SK-N-SH (cell line): ENCODE results near the gene PPP2R2B. TPM values are rescaled to one million over a fixed set of nuclear protein-coding genes. Genes with fewer than 3 reads are reported as not detected.

Experiments used
- CTCF ChIA-PET: fragments of 300-600, 350-600 bp; formaldehyde crosslinking; extraction: SDS; loops from one replicate; lab custom pipeline; 2021; lab: Yijun Ruan, JAX
- POLR2A ChIA-PET: fragments of 350-600 bp; sonication (Branson Sonifier 250); formaldehyde crosslinking; extraction: SDS; loops from one replicate; lab custom pipeline; 2020; ENCODE audit warnings: antibody characterized with exemption, inconsistent platforms; lab: Yijun Ruan, JAX
- DNase-seq: peaks from one replicate; pipeline ENCODE4 v3.0.0; 2012
- H2AFZ ChIP-seq: fragments of 200-600 bp; sonication (generic); 2 replicates; pipeline ENCODE4 v1.8.1; 2016; ENCODE audit warnings: antibody characterized with exemption, mild to moderate bottlenecking, low read depth
- H3F3A ChIP-seq: fragments of 200-600 bp; sonication (generic); replicated peaks from 2 replicates; pipeline ENCODE3; 2016; ENCODE audit warnings: antibody characterized with exemption, mild to moderate bottlenecking; ENCODE audit not compliant: insufficient read depth
- H3K27ac ChIP-seq, 2 experiments: fragments of 200-500 bp in 1 of 2; fragments of 200-600 bp in 1 of 2; sonication (Bioruptor generic) in 1 of 2; sonication (generic), shearing (Covaris generic) in 1 of 2; 2 replicates each; pipeline versions ENCODE4 v1.5.1 to v1.6.1; 2014 to 2016; ENCODE audit warnings: low read depth in 2 of 2, inconsistent platforms in 1 of 2, low read length in 1 of 2, mild to moderate bottlenecking in 1 of 2, mixed read lengths in 1 of 2
- H3K27me3 ChIP-seq: fragments of 200-600 bp; sonication (generic), shearing (Covaris generic); 2 replicates; pipeline ENCODE4 v1.6.1; 2016; ENCODE audit warnings: mixed run types; ENCODE audit not compliant: insufficient read depth
- H3K36me3 ChIP-seq, 2 experiments: fragments of 200-500 bp in 1 of 2; fragments of 200-600 bp in 1 of 2; sonication (Bioruptor generic) in 1 of 2; sonication (generic) in 1 of 2; replicated peaks in 1 of 2; 2 replicates each; pipeline versions ENCODE3 to v1.5.1; 2014 to 2016; ENCODE audit warnings: low read length in 1 of 2, mild to moderate bottlenecking in 1 of 2; ENCODE audit not compliant: insufficient read depth in 2 of 2, control insufficient read depth in 1 of 2
- H3K4me1 ChIP-seq, 2 experiments: fragments of 200-500 bp in 1 of 2; fragments of 200-600 bp in 1 of 2; sonication (Bioruptor generic) in 1 of 2; sonication (generic), shearing (Covaris generic) in 1 of 2; 2 replicates each; pipeline versions ENCODE4 v1.5.1 to v1.6.1; 2014 to 2016; ENCODE audit warnings: low read depth in 1 of 2, low read length in 1 of 2, mixed run types in 1 of 2; ENCODE audit not compliant: insufficient read depth in 2 of 2, control insufficient read depth in 1 of 2
- H3K4me2 ChIP-seq: fragments of 200-600 bp; sonication (generic), shearing (Covaris generic); 2 replicates; pipeline ENCODE4 v1.6.1; 2017; ENCODE audit warnings: mixed run types
- H3K4me3 ChIP-seq, 2 experiments: fragments of 200-500 bp in 1 of 2; fragments of 200-600 bp in 1 of 2; sonication (Bioruptor generic) in 1 of 2; sonication (generic), shearing (Covaris generic) in 1 of 2; 2 replicates each; pipeline versions ENCODE4 v1.5.1 to v1.8.1; 2014 to 2016; ENCODE audit warnings: low read depth in 2 of 2, inconsistent platforms in 1 of 2, low read length in 1 of 2, mild to moderate bottlenecking in 1 of 2, mixed read lengths in 1 of 2, moderate library complexity in 1 of 2
- H3K79me2 ChIP-seq: fragments of 200-600 bp; sonication (generic); 2 replicates; pipeline ENCODE4 v1.8.1; 2017; ENCODE audit warnings: mild to moderate bottlenecking; ENCODE audit not compliant: insufficient read depth
- H3K9ac ChIP-seq: fragments of 200-600 bp; sonication (generic); 2 replicates; pipeline ENCODE4 v1.6.1; 2017; ENCODE audit warnings: mixed run types
- H3K9me2 ChIP-seq: fragments of 200-600 bp; sonication (generic); 2 replicates; pipeline ENCODE4 v1.6.1; 2017; ENCODE audit warnings: mixed run types
- H3K9me3 ChIP-seq: fragments of 200-600 bp; sonication (generic); 2 replicates; pipeline ENCODE4 v1.6.1; 2017; ENCODE audit warnings: mixed run types, mild to moderate bottlenecking, moderate library complexity
- H4K20me1 ChIP-seq: fragments of 200-600 bp; sonication (generic); 2 replicates; pipeline ENCODE4 v1.6.1; 2017; ENCODE audit warnings: mild to moderate bottlenecking, mixed run types; ENCODE audit not compliant: insufficient read depth
- CHD2 ChIP-seq: fragments of 150-350 bp; IDR thresholded peaks from 2 replicates; pipeline ENCODE4 v1.6.1; 2018; ENCODE audit warnings: low read length; ENCODE audit not compliant: partially characterized antibody
- CTCF ChIP-seq: fragments of 200-600 bp; sonication (generic); IDR thresholded peaks from 2 replicates; pipeline ENCODE4 v1.6.1; 2017; ENCODE audit warnings: antibody characterized with exemption, mild to moderate bottlenecking, moderate library complexity
- EP300 ChIP-seq, 2 experiments: IDR thresholded peaks; 2 replicates each; pipeline versions ENCODE4 v1.4.0 to v1.6.1; 2012; ENCODE audit warnings: borderline replicate concordance in 1 of 2, low read depth in 1 of 2, low read length in 1 of 2
- FOSL2 ChIP-seq: IDR thresholded peaks from 2 replicates; pipeline ENCODE4 v1.4.0; 2012; ENCODE audit warnings: low read depth, mild to moderate bottlenecking, moderate library complexity, borderline replicate concordance
- GABPA ChIP-seq: IDR thresholded peaks from 2 replicates; pipeline ENCODE4 v1.4.0; 2012; ENCODE audit warnings: low read depth, mild to moderate bottlenecking
- IRF3 ChIP-seq: fragments of 150-350 bp; IDR thresholded peaks from 2 replicates; pipeline ENCODE4 v1.6.1; 2016; ENCODE audit warnings: mild to moderate bottlenecking, low read depth, low read length
- JUND ChIP-seq: IDR thresholded peaks from 2 replicates; pipeline ENCODE4 v1.4.0; 2012
- MEF2A ChIP-seq: IDR thresholded peaks from 2 replicates; pipeline ENCODE4 v1.4.0; 2012; ENCODE audit warnings: low read depth, borderline replicate concordance
- MXI1 ChIP-seq: IDR thresholded peaks from 2 replicates; pipeline ENCODE4 v1.6.1; 2012; ENCODE audit warnings: mild to moderate bottlenecking, low read depth, low read length, improper control_type of control experiment
- NFIC ChIP-seq: IDR thresholded peaks from 2 replicates; pipeline ENCODE4 v1.4.0; 2012; ENCODE audit warnings: borderline replicate concordance
- RAD21 ChIP-seq: IDR thresholded peaks from 2 replicates; pipeline ENCODE4 v1.6.1; 2012; ENCODE audit warnings: mild to moderate bottlenecking, low read length
- RCOR1 ChIP-seq: fragments of 150-350 bp; IDR thresholded peaks from 2 replicates; pipeline ENCODE4 v1.6.1; 2017; ENCODE audit warnings: antibody characterized with exemption, low read length
- REST ChIP-seq: IDR thresholded peaks from 2 replicates; pipeline ENCODE4 v1.6.1; 2012; ENCODE audit warnings: mild to moderate bottlenecking, low read depth, low read length, moderate library complexity
- RXRA ChIP-seq: IDR thresholded peaks from 2 replicates; pipeline ENCODE4 v1.4.0; 2012; ENCODE audit warnings: low read depth, mild to moderate bottlenecking, borderline replicate concordance
- SMC3 ChIP-seq: IDR thresholded peaks from 2 replicates; pipeline ENCODE4 v1.6.1; 2012; ENCODE audit warnings: low read depth, low read length, improper control_type of control experiment
- TAF1 ChIP-seq: IDR thresholded peaks from 2 replicates; pipeline ENCODE4 v1.6.1; 2012; ENCODE audit warnings: low read depth, mild to moderate bottlenecking, low read length, moderate library complexity, borderline replicate concordance
- TCF12 ChIP-seq: IDR thresholded peaks from 2 replicates; pipeline ENCODE4 v1.4.0; 2012
- TEAD4 ChIP-seq: IDR thresholded peaks from 2 replicates; pipeline ENCODE4 v1.4.0; 2012; ENCODE audit warnings: mild to moderate bottlenecking, borderline replicate concordance; ENCODE audit not compliant: insufficient read depth
- ZBTB33 ChIP-seq: IDR thresholded peaks from 2 replicates; pipeline ENCODE4 v1.4.0; 2012; ENCODE audit warnings: low read depth, borderline replicate concordance
- WGBS: methylation state at CpG from one replicate; pipeline ENCODE4 v1.1.6; 2017; ENCODE audit warnings: low lambda C conversion rate; 5-methylcytosine and 5-hydroxymethylcytosine counted together
- polyA plus RNA-seq, 3 experiments: library from polyadenylated mRNA; depleted of rRNA; stranded (reverse); fragments of >200 nt; gene quantifications; 2 replicates each; pipeline ENCODE4 v1.2.3, GENCODE V29; 2012

The PPP2R2B gene
- polyA plus RNA-seq, 1 of the 3 experiments (the other 2 are of a cell fraction), result 11.4 TPM

- Histone ChIP-seq H3K4me1 (no peaks in the 10 kb centered on the region), H3K4me2 (no peak overlapping the region), H3K9me2 (no peaks in the 10 kb centered on the region), H3K79me2 (no peaks in the 10 kb centered on the region), H3K36me3 (no peaks in the 10 kb centered on the region), H3K4me3 (no peak overlapping the region), H3F3A (no peaks in the 10 kb centered on the region), H2AFZ (no peak overlapping the region), H3K9me3 (no peaks in the 10 kb centered on the region)
- POLR2A ChIA-PET, result no interaction called here
- CTCF ChIA-PET, result interaction anchor here (1.2 to 1.5 kb wide), 3 partner anchors 10 to 355 kb away, joined by 3 to 4 read pairs (median 4); no protein-coding TSS in a partner anchor
- no peak for TF ChIP-seq TAF1
- no peak for TF ChIP-seq RXRA
- no peak for TF ChIP-seq CHD2
- no peak for TF ChIP-seq SMC3
- no peak for TF ChIP-seq GABPA
- TF ChIP-seq MEF2A, result no peak
- no peak for TF ChIP-seq FOSL2
- no peak for TF ChIP-seq IRF3
- no peak for TF ChIP-seq REST
- no peak for TF ChIP-seq JUND
- TF ChIP-seq TCF12, result no peak
- no peak for TF ChIP-seq EP300 (IDR thresholded peaks at IDR 0.05; ENCODE audit: borderline replicate concordance in 1 of 2, low read depth in 1 of 2, low read length in 1 of 2)
- no peak for TF ChIP-seq RAD21
- TF ChIP-seq TEAD4, result no peak
- no peak for TF ChIP-seq RCOR1
- TF ChIP-seq NFIC, result no peak
- TF ChIP-seq ZBTB33, result no peak
- no peak for TF ChIP-seq MXI1
- TF ChIP-seq CTCF, result no peak
- TF ChIP-seq, all 33 proteins: peak for 0
- no peak overlapping the region for H3K27ac ChIP-seq
- H3K27me3 ChIP-seq, result no peaks in the 10 kb centered on the region
- no peak overlapping the region for H3K9ac ChIP-seq
- WGBS, result 66% methylated on average over 4 of the region's 4 CpGs
- no peak for DNase-seq
- H4K20me1 ChIP-seq, result no peaks in the 10 kb centered on the region
These were observed 42.7 kb upstream of the PPP2R2B start for GRCh38 chr5:146921225-146921624.
